K562 (cell line): ENCODE measurements around the gene HUS1. TPM values are rescaled to one million over a fixed set of nuclear protein-coding genes. Genes with fewer than 3 reads are reported as not detected.

ENCODE experiments used
- CXXC5 ChIP-seq: fragments of 250-450 bp; sonication (Bioruptor Pico); IDR thresholded peaks from 2 replicates; pipeline ENCODE4 v1.8.0; 2022; ENCODE audit warnings: inconsistent platforms, mild to moderate bottlenecking, moderate library complexity
- ETV5 ChIP-seq: sonication (generic); formaldehyde crosslinking; IDR thresholded peaks from 2 replicates; pipeline ENCODE4 v1.4.0; 2020; ENCODE audit warnings: low read depth, mild to moderate bottlenecking, missing genetic modification reagents
- GTF2B ChIP-seq: IDR thresholded peaks from 2 replicates; pipeline ENCODE4 v1.6.1; 2011; ENCODE audit not compliant: insufficient read length; ENCODE audit errors: extremely low read depth
- GTF3C2 ChIP-seq: IDR thresholded peaks from 3 replicates; pipeline ENCODE4 v1.6.1; 2011; ENCODE audit warnings: borderline replicate concordance, mild to moderate bottlenecking, moderate library complexity; ENCODE audit not compliant: insufficient read length; ENCODE audit errors: extremely low read depth
- KLF1 ChIP-seq: fragments of 450-650 bp; IDR thresholded peaks from 2 replicates; pipeline ENCODE4 v1.6.1; 2016; ENCODE audit warnings: missing genetic modification characterization, missing compliant biosample characterization
- MAFG ChIP-seq: fragments of 450-650 bp; conservative IDR thresholded peaks from 2 replicates; pipeline ENCODE4 v1.6.1; 2016; ENCODE audit warnings: missing genetic modification characterization, missing compliant biosample characterization
- NR4A1 ChIP-seq, 2 experiments: fragments of 250-450 bp in 1 of 2; fragments of 450-650 bp in 1 of 2; sonication (Bioruptor Pico) in 1 of 2; IDR thresholded peaks; 2 replicates each; pipeline versions ENCODE4 v1.4.0 to v1.6.1; 2016 to 2020; ENCODE audit warnings: mild to moderate bottlenecking in 2 of 2, missing compliant biosample characterization in 1 of 2, missing genetic modification characterization in 1 of 2, moderate library complexity in 1 of 2
- SIN3B ChIP-seq: fragments of 450-650 bp; IDR thresholded peaks from 2 replicates; pipeline ENCODE4 v1.6.1; 2017; ENCODE audit warnings: low read depth, mild to moderate bottlenecking, moderate library complexity
- ZNF586 ChIP-seq: fragments of 450-650 bp; formaldehyde crosslinking; conservative IDR thresholded peaks from 2 replicates; pipeline ENCODE4 v1.4.0; 2020; ENCODE audit warnings: mild to moderate bottlenecking, moderate library complexity
- polyA plus RNA-seq, 8 experiments: library from polyadenylated mRNA; depleted of rRNA in 4 of 8; stranded (reverse) in 5 of 8; unstranded in 3 of 8; fragments of >200 nt; fragmentation: Nextera tagmentation in 2 of 8; fragmentation: Illumina TruSeq in 1 of 8; extraction: Ambion mirVana in 2 of 8; extraction: Trizol in 1 of 8; gene quantifications; 2 replicates each; pipeline versions ENCODE4 v1.2.1 to v1.2.3, GENCODE V29; 2011 to 2014; ENCODE audit warnings: inconsistent platforms in 1 of 8, missing spikeins in 1 of 8
- total RNA-seq, 7 experiments: library from RNA; depleted of rRNA in 6 of 7; stranded (reverse); fragments of >200 nt in 6 of 7; fragmentation: Illumina TruSeq in 2 of 7; extraction: Trizol in 2 of 7; gene quantifications; 2 replicates each; pipeline versions ENCODE4 v1.2.1 to v1.2.3, GENCODE V29; 2011 to 2021; ENCODE audit warnings: low replicate concordance in 1 of 7

Gene HUS1
- total and polyA plus RNA-seq, 9 of the 15 experiments (the other 6 are each of a cell fraction or from before 2014, with no cell fraction given): 11.5 to 27.0 (median 16.5) TPM

GRCh38 chr7:48011323-48011722 lies 31.9 kb upstream of the HUS1 start (continued):
- no peak for TF ChIP-seq GTF3C2
- TF ChIP-seq CXXC5 (CRISPR knock-in tag): no peak
- no peak for TF ChIP-seq ZNF586 (CRISPR knock-in tag)
- TF ChIP-seq KLF1 (tag): no peak
- TF ChIP-seq MAFG (tag): no peak
- TF ChIP-seq NR4A1 (CRISPR knock-in tag; IDR thresholded peaks at IDR 0.05): no peak
- TF ChIP-seq NR4A1 (tag; IDR thresholded peaks at IDR 0.05): no peak
- TF ChIP-seq GTF2B: no peak
- no peak for TF ChIP-seq ETV5
- TF ChIP-seq SIN3B: no peak
